Ectodermal cell (in vitro differentiated cells): ENCODE measurements around the gene EFCAB7.
"Not testable (repeated sequence)": the region's sequence is repeated elsewhere in the genome, so short reads cannot be mapped to it uniquely, and the experiment has no call there.

ENCODE experiments used
- H3K27ac ChIP-seq: 2 replicates; pipeline ENCODE4 v1.7.0; 2013; ENCODE audit warnings: mild to moderate bottlenecking, low read depth, low read length; ENCODE audit not compliant: insufficient read depth, poor library complexity, severe bottlenecking
- H3K27me3 ChIP-seq: 2 replicates; pipeline ENCODE4 v1.7.0; 2013; ENCODE audit warnings: mild to moderate bottlenecking, low read length; ENCODE audit not compliant: insufficient read depth, control insufficient read depth, poor library complexity, severe bottlenecking
- H3K36me3 ChIP-seq: one replicate; pipeline ENCODE4 v1.7.0; 2013; ENCODE audit warnings: low read length; ENCODE audit not compliant: control insufficient read depth, insufficient read depth
- H3K4me1 ChIP-seq: one replicate; pipeline ENCODE4 v1.7.0; 2013; ENCODE audit warnings: low read length; ENCODE audit not compliant: control insufficient read depth, insufficient read depth
- H3K4me3 ChIP-seq: 2 replicates; pipeline ENCODE4 v1.7.0; 2013; ENCODE audit warnings: low read depth, low read length, control low read depth; ENCODE audit not compliant: insufficient read depth
- H3K9me3 ChIP-seq: 2 replicates; pipeline ENCODE4 v1.7.0; 2013; ENCODE audit warnings: mild to moderate bottlenecking, low read length, moderate library complexity; ENCODE audit not compliant: control insufficient read depth
- WGBS, 2 experiments: methylation state at CpG; one replicate each; pipeline ENCODE4 v1.1.7; 2013; ENCODE audit warnings: missing lambda C conversion rate in 2 of 2; 5-methylcytosine and 5-hydroxymethylcytosine counted together

The EFCAB7 gene

DNA sequence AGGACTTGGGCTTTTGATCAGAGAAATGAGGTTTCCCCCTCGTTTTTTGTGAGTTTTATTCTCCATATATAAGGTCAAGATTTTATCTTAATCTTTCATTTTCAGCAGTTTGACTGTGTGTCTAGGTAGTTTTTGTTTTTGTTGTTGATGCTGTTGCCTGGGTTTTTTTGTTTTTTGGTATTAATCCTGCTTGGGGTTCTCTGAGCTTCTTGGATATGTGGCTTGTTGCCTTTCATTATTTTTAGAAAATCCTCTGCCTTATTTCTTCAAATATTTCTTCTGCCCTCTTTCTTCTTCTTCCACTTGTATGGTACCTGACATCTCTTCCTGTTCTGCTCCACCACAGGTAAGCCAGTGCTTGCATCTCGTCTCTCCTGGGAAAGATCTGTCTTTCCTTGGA, 25.0 kb downstream of the EFCAB7 start:
- no peaks in the 10 kb centered on the region for H3K4me1 ChIP-seq
- no peak overlapping the region for H3K4me3 ChIP-seq
- H3K36me3 ChIP-seq, result no peaks in the 10 kb centered on the region
- no peaks in the 10 kb centered on the region for H3K9me3 ChIP-seq
- H3K27ac ChIP-seq, result no peak overlapping the region
- WGBS, 2 experiments, result 80 to 95% methylated on average over 2 of the region's 2 CpGs
- H3K27me3 ChIP-seq, result no peaks in the 10 kb centered on the region

DNA sequence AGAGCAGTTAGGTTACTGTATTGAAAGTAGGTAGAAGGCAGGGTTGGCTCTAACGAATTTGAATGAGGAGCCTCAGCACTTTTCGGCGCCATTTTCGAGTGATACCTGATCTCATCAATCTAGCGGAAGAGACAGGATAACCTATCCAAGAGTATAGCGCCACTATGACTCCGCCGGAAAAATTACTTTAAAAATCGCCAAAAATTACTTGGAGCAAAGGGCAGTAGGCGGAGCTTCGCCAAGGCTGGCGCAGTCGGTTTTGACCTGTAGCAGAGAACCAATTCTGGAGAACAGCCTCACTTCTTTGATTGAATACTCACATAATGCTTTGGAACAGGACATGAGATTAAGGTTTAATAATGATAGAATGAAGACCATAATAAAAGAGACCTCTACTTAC, 25.6 kb downstream of the EFCAB7 start:
- no peaks in the 10 kb centered on the region for H3K27me3 ChIP-seq
- no peak overlapping the region for H3K4me3 ChIP-seq
- no peaks in the 10 kb centered on the region for H3K36me3 ChIP-seq
- H3K9me3 ChIP-seq, result no peaks in the 10 kb centered on the region
- no peaks in the 10 kb centered on the region for H3K4me1 ChIP-seq
- no peak overlapping the region for H3K27ac ChIP-seq
- WGBS, 2 experiments, result 94 to 95% methylated on average over 13 of the region's 13 CpGs

DNA sequence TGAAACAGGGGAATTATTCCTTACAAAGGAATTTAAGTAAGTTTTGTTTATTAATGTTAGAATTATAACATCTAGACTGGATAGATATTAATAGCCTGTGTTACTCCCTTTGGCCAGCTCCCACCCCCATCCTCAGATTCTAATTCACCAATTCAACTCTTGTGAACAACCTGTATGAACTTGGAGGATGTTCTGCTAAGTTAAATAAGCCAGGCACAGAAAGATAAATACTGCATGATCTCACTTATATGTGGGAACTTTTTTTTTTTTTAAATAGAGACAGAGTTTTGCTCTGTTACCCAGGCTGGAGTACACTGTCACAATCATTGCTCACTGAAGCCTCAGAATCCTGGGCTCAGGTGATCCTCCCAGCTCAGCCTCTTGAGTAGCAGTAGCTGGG, 32.2 kb downstream of the EFCAB7 start:
- Histone ChIP-seq H3K9me3 (no peaks in the 10 kb centered on the region), H3K4me3 (no peak overlapping the region), H3K4me1 (no peaks in the 10 kb centered on the region), H3K27me3 (no peaks in the 10 kb centered on the region), H3K27ac (no peak overlapping the region), H3K36me3 (no peaks in the 10 kb centered on the region)

DNA sequence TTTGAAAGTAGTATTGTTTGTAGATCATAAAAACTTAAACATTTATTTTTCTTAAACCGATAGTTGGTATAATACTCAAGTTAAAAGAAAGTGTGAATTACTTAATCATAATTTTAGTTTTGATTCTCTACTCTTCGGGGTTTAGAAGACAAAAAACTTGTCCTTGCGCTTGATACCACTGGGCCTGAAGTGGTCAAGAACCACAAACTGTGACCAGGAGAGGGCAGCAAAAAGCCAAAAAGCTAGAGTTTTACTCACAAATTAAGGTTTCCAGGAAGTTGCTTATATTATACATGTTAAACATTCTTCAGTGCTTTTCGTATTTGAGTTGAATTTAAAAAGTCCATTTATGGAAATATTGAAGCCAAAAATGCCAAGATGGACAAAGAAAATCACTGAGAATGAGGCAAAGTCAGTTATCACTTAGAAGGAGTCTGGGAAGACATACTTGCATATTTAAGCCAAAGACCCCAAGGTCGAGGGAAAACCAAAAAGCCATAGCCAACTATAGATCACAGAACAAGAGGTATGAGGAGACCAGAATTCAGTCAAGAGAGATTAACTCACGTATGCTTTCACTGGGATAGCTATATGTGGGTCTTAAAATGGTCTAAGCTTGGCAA, 34.2 kb downstream of the EFCAB7 start:
- WGBS, 2 experiments, result 63 to 71% methylated on average over 5 to 6 of the region's 6 CpGs
- Histone ChIP-seq H3K4me3 (no peak overlapping the region), H3K4me1 (no peaks in the 10 kb centered on the region), H3K27ac (no peak overlapping the region), H3K27me3 (no peaks in the 10 kb centered on the region), H3K9me3 (no peaks in the 10 kb centered on the region), H3K36me3 (no peaks in the 10 kb centered on the region)

DNA sequence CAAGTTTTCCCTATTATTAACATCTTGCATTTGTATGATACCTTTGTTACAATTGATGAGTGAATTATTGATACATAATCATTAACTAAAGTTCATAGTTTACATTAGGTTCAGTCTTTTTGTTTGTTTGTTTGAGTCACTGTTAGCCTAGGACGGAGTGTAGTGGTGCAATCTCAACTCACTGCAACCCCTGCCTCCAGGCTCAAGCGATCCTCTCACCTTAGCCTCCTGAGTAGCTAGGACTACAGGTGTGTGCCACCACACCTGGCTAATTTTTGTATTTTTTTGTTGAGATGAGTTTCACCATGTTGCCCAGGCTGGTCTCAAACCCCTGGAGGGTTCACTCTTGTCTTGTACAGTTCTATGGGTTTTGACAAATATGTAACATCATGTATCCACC, 36.0 kb downstream of the EFCAB7 start:
- Histone ChIP-seq H3K27ac (no peak overlapping the region), H3K4me1 (no peaks in the 10 kb centered on the region), H3K4me3 (no peak overlapping the region), H3K27me3 (no peaks in the 10 kb centered on the region), H3K9me3 (no peaks in the 10 kb centered on the region), H3K36me3 (no peaks in the 10 kb centered on the region)
- WGBS, 2 experiments, result 93 to 97% methylated on average over 2 of the region's 2 CpGs

DNA sequence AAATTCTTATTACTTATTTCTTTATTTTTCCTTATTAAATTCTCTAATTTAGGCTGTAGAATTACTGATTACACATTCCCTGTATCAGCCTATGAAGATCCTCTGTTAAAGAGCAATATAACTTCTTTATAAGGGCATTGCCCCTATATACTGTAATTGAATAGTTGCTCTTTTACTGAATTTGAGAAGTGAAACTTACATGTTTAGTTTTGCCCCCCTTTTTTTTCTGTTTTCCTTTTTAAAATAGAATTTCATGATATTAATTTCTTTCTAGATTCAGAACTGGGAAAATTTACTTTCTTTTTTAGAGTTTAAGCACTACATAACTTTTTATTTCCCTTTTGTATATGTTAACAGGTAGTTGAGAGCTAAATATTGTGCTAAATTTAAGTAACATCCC, 40.4 kb downstream of the EFCAB7 start:
- no peaks in the 10 kb centered on the region for H3K36me3 ChIP-seq
- no peaks in the 10 kb centered on the region for H3K4me1 ChIP-seq
- no peak overlapping the region for H3K4me3 ChIP-seq
- H3K27ac ChIP-seq, result no peak overlapping the region
- no peaks in the 10 kb centered on the region for H3K27me3 ChIP-seq
- H3K9me3 ChIP-seq, result no peaks in the 10 kb centered on the region

DNA sequence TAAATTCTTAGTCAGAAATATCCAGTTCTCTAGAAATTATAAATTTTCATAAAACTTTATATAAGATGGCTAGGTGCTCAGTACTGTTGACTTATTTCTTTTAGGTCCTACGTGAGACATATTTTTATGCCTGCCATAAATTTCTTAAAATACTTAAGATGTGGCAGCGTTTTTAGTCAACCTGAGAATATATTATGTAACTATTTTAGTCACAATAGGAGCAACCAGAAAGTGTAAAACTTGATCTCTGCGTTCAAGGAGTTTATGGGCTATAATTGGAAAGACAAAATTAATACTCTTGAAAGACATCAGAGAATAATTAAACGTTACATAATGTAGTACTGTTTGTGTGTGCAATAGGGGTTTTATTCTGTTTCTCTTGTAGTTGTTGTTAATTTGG, 45.7 kb downstream of the EFCAB7 start:
- H3K9me3 ChIP-seq, result no peaks in the 10 kb centered on the region
- peaks cover under 1% of the 10 kb centered on the region for H3K4me1 ChIP-seq
- no peak overlapping the region for H3K27ac ChIP-seq
- 93 to 94% methylated on average over 2 to 4 of the region's 4 CpGs for WGBS, 2 experiments
- H3K36me3 ChIP-seq, result no peaks in the 10 kb centered on the region
- no peaks in the 10 kb centered on the region for H3K27me3 ChIP-seq
- no peak overlapping the region for H3K4me3 ChIP-seq

DNA sequence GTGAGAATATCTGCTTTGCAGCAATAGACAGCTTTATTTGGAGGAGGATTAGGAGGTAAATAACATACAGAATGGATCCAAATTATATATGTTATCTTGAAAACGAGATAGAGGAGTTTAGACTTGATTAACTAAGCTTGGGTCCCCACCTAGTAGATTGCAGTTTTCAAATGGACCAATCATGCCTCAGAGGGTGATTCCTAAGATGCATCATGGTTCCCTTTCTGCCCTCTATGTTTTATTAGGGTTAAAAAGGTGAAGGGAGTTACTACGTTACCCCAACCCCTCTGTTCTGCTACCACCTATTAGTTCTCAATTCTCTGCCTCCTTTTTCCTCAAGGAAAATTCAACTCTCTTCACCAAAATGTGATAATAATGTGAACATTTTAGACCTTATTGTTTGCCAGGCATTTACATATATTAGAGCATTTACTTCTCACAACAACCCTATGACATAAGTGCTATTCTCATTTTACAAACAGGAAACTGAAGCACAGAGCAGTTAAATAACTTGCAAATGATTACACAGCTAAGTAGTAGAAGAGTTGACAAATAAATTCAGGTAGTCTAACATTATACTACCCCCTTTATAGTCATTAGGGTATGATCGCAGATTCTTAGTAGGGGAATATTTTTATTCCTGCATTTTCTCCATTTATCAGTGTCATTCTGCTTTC, 46.5 kb downstream of the EFCAB7 start:
- Histone ChIP-seq H3K9me3 (no peaks in the 10 kb centered on the region), H3K36me3 (no peaks in the 10 kb centered on the region), H3K4me3 (no peak overlapping the region), H3K27me3 (no peaks in the 10 kb centered on the region), H3K4me1 (peaks cover 4% of the 10 kb centered on the region), H3K27ac (no peak overlapping the region)
- 75 to 96% methylated on average over 1 to 3 of the region's 3 CpGs for WGBS, 2 experiments

DNA sequence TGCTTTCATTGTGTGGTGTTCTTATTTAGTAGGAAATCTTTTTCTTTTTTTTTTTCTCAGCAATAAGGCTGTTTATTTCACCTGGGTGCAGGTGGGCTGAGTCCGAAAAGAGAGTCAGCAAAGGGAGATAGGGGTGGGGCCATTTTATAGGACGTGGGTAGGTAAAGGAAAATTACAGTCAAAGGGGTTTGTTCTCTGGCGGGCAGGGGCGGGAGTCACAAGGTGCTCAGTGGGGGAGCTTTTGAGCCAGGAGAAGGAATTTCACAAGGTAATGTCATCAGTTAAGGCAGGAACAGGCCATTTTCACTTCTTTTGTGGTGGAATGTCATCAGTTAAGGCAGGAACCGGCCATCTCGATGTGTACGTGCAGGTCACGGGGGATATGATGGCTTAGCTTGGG, 49.4 kb downstream of the EFCAB7 start:
- WGBS, 2 experiments, result 52 to 57% methylated on average over 7 to 8 of the region's 8 CpGs
- H3K36me3 ChIP-seq, H3K9me3 ChIP-seq, H3K4me1 ChIP-seq, H3K4me3 ChIP-seq, H3K27ac ChIP-seq, H3K27me3 ChIP-seq: not testable (repeated sequence)

DNA sequence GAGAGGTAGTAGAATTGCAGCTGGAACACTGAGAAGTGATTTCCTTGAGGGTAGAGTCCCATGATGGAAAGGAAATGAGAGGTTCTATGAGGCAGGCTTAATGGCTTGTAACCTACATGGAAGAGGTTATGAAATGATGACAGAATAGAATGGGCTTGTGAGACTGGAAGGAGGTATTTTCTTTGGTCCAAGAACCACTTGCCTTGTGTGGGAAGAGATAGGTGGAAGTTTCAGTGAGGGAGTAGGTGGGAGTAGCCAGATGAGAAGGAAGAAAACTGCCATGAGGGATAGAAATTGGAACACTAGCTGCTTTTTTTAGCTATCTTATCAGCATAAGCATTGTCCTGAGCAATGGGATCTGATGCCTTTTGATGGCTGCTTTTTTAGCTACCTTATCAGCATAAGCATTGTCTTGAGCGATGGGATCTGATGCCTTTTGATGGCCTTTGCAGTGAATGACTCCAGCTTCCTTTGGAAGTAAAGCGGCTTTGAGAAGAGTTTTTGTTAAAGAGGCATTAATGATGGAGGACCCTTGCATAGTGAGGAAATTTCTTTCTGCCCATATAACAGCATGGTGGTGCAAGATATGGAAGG, 51.0 kb downstream of the EFCAB7 start:
- WGBS, 2 experiments, result 2 to 4% methylated on average over 2 of the region's 2 CpGs
- not testable (repeated sequence) for H3K27me3 ChIP-seq, H3K4me3 ChIP-seq, H3K9me3 ChIP-seq, H3K4me1 ChIP-seq, H3K36me3 ChIP-seq
- H3K27ac ChIP-seq, result peak overlapping the region; percentile 8
